Stimulated activated CD4-positive, alpha-beta T cell treated with anti-CD3 and anti-CD28 coated beads, Interleukin-12 subunit alpha, Interleukin-12 subunit beta, amount 100 ng/mL, for 4 hours (primary cell): Measurements from ENCODE around the gene AREG.

ENCODE experiments used
- DNase-seq: peaks from one replicate; pipeline ENCODE4 v3.0.0-alpha.2; 2020

Gene AREG

DNA sequence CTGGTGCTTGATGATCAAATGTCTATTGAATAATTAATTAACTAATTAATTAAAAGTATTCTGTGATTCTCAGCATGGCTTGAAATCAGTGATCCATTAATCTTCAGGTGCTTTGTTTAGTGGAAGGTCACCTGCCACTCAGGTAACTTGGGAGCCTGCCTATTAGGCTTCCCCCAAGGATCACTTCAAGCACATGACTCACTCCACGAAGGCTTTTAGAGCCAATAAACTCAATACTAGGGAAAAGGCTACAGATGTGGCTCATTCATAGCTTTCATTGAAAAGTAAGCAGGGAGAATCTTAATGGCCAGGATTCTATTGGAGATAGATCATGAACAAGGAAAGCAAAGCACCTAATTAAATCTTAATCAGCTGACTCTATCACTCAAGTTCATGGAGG lies 21.3 kb downstream of the AREG start:
- no peak for DNase-seq

DNA sequence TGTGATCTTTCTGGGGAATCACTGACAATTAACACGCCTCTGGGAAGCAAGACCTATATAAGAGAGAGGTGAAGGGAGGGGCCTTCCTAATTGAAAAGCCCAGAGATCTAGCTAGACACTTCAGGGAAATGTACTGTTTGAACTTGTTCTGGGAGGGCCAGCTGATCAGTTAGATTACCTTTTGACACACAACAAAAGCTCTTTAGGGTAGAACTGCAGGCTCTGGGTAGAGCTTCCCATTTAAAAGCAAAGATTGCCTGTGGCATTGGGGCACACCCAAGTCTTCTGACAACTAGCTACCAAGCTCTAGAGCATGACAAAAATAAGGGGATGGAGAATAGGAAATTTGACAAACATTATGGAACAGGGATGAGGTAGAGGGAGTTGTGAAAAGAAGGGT lies 26.3 kb downstream of the AREG start:
- no peak for DNase-seq

DNA sequence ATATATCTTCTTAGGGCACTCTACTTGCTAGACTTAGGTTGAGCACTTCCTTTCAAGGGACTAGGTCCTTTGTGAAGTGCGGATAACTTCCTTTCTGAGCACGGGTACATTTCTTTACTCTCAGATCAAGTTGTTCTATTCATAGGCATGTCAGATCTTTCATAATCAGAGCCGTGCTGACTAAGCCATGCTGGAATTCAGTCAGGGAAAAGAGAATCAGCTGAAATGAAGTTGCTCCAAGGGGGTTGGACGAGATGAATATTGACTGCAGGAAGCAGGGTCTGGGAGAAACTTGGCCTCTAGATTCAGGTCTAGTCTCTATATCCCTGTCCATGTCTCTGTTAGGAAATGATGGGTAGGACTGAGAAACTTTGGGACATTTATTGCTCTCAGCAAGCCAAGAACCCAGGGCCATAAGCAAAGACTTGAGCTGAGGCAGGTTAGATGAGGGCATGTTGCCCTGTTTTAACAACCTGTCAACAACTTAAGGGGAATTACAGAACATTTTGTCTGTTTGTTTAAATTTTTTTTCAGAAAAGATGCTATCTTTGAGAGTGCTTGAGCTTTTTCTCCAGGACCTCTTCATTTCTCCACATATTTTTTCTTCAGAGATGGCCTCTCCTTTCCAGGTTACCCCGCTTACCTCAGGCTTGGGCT lies 28.3 kb downstream of the AREG start:
- no peak for DNase-seq

DNA sequence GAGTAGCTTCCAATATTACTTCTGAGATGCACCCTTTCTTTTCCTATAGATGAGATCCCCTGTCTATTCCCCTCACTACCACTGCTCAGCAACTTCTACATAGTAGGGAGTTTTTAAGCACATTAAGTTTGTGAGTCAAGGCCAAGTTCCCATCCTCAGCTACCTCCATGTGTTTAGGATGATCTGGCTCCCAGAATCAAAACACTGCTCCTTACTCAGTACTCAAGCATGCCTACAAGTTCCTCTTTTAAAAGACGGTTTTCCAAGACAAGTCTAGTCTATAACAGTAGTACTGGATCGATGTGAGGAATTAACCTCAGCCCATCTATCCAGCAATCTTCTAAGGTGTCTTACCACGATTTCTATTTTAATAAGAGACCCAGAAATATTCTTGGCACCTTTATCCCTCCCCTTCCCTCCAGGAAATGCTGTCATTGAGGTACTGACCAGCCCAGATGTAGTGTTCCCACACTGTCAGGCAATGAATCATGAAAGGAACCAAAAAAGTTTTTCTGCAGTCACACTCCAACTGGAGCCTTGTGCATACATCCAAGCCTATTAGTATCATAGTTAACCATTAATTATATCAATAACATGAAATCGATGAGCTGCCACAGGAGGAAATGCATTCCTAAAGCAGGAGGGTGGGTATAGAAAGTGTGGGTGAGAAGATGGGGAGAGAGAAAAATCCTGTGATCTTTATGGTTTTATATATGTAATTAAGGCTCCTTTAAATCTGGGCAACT lies 29.6 kb downstream of the AREG start:
- no peak for DNase-seq

DNA sequence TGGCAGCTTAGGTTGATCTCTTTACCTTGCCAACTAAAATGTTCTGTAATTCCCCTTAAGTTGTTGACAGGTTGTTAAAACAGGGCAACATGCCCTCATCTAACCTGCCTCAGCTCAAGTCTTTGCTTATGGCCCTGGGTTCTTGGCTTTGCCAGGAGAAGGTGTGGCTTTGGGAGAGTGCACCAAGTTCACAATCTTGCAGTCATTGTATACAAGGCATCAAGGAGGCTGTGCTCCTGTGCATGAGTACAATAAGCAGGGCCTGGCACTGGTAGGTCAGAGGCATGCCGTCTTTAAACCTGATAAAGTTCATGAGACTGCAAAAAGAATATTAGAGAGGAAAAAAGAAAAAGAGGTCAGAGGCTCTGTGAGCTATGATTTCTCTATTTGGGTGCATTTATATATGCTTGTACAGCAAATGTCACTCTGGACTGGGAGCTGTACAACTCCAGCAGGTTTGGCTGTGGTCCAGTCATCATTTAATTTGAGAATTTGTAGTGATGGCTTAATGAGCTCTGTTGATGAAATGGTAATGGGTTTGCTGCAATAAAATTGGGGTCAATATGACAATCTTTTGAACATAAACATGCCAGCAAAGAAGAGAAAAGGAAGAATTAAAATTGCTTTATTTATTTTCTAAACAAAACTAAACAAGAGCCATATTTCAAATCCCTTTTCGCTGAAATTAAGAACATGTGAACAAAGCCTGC lies 30.3 kb downstream of the AREG start:
- DNase-seq: no peak

DNA sequence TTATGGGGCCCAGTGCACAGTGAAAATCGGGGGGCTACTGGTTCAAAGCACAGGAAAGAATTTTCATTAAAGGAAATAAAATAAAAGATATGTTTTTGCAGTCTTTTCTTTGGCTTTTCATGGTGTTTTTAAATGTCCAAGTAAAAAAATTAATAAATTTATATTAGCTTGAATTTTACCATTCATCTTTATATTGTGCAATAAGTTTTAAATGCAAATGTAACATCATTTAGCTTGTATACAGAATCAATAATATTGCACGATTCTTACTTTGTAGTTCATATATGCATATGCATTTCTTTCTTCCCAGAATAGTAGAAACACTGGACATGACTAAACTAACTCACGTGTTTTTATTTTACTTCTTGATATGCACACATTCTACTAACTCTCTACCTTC lies 31.0 kb downstream of the AREG start:
- DNase-seq: no peak

DNA sequence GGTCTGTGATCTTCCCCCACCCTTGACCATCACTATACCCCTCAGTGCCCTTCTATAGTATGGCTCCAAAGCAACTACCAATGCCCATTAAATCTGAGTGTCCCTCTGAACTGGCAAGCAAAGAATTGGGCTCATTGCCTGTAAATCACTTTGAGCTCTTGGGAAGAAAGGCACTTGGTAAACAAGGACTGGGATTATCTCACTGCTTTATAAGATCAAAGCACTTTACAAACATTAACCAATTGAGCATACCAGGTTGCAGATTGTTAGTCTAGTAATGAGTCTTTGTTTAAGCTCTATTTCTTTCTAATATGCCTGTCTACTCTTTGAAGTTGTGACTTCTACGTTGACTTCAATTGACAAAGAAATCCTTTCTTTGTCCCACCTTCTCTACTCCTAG lies 34.1 kb downstream of the AREG start:
- DNase-seq: no peak

DNA sequence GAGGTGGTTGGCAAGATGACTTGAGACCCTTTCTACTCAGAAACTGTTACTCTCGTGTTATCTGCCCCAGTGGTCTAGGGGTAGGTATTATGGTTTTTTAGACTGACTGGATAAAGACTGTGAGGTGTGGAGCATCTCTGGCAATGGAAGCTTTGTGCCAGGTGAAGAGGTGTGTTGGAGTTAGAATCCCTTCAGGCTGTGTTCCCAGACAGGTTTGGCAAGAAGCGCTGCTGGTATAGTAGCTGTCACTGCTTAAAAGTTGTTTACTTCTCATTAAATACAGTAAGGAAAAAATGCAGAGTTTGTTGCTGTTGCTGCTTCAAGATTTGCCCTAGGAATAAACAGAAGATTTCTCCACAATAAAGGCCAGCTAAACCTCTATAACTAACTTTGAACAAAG lies 35.3 kb downstream of the AREG start:
- DNase-seq: no peak

DNA sequence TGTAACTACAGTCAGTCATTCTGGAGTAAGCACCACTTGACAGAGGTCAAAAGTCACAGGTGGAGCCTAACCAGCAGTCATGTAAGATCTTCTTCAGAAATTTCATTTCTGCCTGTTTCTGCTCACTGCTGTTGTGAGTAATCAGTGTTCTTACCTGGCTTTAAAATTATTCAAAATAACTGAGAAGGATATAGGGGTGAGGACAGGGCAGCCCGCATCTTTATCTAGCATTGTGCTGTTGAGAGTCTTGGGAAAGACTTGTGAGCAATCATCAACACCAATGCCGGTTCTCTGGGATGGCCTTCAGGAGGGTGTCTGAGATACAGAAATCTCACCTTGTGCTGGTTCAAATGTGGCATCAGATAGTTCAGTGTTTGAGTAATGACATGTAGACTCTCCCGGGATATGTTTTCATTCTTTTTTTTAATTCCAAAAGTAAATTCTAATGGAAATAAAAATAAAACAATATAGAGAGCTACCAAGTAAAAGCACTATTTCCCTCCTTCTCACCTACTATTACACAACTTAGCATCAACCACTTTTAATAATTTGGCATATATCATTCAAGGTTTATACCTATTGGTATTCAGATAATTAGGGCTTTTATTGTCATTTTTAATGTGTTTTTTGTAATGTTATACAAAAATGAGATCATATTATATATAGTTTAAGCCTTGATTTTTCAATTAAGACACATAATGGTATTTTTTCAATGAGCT lies 37.1 kb downstream of the AREG start:
- no peak for DNase-seq

DNA sequence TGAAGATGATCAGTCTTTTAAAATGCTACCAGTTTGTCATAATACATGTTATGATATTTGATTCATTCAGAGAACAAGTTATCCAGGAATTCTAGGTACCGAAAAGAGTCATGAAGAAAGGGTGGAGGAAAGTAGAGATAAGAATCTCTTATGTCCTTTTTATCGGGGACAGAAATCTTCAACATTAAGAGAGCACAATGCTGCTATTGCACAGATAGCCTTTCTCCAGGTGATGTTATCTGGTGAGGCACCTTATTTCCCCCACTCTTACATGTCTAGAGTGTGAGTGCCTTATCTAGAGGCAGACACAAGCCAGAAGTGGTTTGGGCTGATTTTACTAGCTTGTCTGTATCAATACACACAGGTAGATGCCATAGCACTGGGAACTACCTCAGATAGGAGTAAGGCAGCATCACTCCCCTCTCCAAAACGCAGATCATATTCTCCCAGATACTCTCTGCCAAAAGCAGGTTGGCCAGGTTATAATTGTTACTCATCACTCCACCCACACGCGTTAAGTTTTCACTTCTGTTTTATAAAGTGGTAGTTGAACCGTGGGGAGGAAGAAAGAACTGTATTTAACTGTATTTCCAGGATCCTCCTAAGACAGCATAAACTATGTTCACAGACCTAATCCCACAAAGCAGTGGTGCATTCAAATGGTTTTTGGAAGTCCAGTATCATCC lies 38.4 kb downstream of the AREG start:
- no peak for DNase-seq

DNA sequence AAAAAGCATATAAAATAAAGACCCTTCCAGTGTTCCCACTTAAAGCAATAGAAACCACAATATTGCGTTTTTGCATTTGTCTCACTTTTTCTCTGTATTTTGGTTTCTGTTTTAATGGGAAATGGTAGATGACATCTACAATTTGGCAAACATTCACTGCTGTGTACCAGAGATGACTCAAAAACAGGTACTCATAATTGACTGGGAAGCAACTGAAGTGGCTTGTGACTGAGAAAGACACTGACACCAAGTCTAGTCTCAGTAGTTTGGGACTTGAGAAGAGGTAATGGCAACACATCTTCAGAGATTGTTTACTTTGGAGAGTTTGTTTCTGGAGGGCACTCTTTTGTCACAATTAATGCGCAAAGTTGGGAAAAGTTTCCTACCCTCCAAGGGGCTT lies 42.0 kb downstream of the AREG start:
- no peak for DNase-seq

DNA sequence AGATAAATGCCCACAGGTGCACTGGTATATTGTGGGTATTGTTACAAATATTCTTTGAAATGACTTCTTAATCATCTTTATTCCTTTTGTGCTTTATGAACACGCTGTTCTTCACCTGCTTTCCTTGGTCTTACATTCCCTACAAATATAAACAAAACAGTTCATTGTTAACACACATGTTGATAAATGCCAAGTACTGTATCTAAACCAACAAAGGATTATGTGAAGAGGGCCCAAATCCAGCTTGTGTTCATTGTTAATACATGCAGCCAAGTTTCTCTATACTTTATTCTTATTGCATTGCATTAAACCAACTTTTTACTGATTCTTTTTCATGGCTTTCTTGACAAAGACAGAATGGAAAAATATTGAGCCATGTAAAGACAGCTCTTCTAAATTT lies 42.8 kb downstream of the AREG start:
- DNase-seq: no peak

DNA sequence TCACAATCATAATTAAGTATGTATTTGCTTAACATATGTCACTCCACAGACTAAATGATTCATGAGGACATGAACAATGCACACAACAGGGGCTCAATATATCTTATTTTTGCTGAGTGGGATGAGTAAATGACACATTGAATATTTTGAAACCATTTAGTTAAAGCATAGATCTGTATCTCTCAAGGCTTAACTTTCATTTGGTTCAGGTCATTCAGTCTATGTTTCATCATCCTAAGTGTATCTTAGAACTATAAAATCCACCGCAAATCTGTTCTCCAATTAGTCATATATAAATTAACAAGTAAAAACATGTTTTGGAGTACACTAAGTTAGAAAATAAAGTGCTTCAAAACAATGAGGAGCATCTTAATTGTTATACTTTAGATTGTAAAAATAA lies 45.8 kb downstream of the AREG start:
- no peak for DNase-seq

DNA sequence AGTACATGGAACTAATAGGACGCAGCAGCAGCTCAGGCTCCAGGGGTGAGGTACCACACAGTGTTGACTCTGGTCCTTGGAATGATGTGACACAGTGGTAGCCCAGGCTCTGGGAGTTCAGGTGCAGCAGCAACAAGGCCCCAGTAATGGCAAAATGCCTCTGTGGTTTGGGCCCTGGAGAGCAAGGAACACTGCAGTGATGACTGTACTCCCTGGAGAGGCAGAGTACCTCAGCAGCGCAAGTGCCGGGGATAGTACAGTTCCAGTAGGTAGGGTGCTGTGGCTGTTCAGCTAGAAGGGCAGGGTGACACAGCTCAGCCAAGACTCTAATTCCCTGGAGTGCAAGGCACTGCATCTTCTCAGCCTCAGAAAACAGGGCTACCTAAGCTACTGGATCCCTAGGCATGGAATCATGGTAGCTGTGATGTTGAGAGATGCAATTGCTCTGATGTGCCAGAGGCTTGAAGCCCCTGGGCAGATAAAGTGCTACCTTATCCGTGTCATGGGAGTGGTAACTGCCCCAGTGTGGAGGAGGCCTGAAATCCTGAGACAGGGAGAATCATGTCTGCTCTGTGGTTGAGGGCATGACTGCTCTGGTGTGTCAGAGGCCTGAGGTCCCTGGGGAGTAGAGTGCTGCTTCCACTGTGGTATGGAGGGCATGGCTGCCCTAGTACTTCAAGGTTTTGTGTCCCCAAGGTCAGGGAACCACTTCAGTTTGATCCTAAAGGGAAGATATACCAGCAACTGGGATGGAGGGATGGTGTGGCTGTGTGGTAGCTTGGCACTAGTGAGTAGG lies 55.2 kb downstream of the AREG start:
- DNase-seq: no peak

DNA sequence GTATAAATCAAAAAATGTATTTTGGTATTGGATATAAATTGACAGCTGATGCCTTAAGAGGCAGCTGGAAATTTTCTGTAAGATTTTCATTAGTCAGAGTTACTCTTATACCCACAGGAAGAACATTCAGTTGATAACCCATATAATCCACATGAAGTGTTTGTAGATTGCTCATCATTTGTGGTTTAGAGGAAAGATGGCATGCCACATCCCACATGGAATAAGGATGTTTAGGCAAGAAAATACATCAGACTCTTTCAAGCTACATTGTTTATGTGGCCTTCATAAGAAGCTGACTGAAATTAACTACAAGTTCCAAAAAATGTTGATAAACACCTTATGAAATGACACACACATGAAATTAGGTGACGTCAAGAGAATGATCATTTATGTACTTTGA lies 56.6 kb downstream of the AREG start:
- DNase-seq: no peak

DNA sequence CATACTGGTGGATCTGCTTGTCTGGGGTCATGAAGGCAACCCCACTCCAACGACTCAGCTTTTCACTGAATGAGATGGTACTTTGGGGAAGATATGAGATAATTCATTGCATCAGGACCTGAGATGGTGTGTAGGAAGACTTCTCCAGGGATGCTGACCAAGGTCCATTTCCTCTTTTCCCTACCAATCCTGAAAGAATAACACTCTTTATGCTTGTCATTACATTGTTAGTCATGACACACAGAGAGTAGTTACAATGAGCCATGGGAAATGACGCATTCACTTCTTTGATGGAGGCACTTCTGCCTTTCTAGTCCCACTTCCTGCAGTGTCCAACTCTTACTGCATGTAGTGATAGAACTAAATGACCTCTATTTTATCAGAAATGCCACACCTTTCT lies 58.6 kb downstream of the AREG start:
- DNase-seq: no peak

DNA sequence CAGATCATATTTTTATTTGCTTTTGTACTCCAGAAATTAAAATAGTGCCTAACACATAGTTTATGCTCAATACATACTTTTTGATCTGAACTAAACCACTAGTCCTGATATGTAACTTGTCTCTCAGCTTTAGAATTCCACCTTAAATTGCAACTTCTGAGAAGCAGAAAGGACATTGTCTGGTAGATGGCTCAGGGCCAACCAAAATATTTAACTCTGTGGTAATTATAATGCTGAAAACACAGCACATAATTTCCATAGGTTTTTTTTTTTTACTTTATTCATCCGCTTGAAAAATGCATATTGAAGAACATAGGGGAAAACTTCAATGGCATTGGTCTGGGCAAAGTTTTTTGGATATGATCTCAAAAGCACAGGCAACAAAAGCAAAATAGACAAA lies 59.3 kb downstream of the AREG start:
- DNase-seq: no peak
